Large intestine (tissue), 3 donors: ENCODE data around the gene GJC2. TPM values are rescaled to one million over a fixed set of nuclear protein-coding genes. Genes with fewer than 3 reads are reported as not detected.
A peak's percentile ranks its signal among the peaks of the same experiment; 100 is the strongest.
"Not testable (repeated sequence)": the region's sequence is repeated elsewhere in the genome, so short reads cannot be mapped to it uniquely, and the experiment has no call there.

ENCODE experiments used
- DNase-seq, 2 donors: peaks; one replicate each; pipeline versions ENCODE4 v3.0.0 to v3.0.0-alpha.2; 2013
- H3K27ac ChIP-seq: one replicate; pipeline ENCODE4 v1.5.1; 2013; ENCODE audit warnings: low read length
- H3K27me3 ChIP-seq: 2 replicates; pipeline ENCODE4 v1.6.1; 2013; ENCODE audit warnings: low read length; ENCODE audit not compliant: control insufficient read depth, insufficient read depth
- H3K36me3 ChIP-seq: 2 replicates; pipeline ENCODE4 v1.6.1; 2013; ENCODE audit warnings: low read length; ENCODE audit not compliant: control insufficient read depth, insufficient read depth
- H3K4me1 ChIP-seq: one replicate; pipeline ENCODE4 v1.6.1; 2013; ENCODE audit warnings: low read length; ENCODE audit not compliant: control insufficient read depth, insufficient read depth
- H3K4me3 ChIP-seq: one replicate; pipeline ENCODE4 v1.5.1; 2013; ENCODE audit warnings: low read length
- H3K9me3 ChIP-seq: one replicate; pipeline ENCODE4 v1.6.1; 2013; ENCODE audit warnings: mild to moderate bottlenecking, low read depth, low read length, moderate library complexity; ENCODE audit not compliant: control insufficient read depth
- WGBS: methylation state at CpG from one replicate; pipeline ENCODE4 v1.1.5; 2013; ENCODE audit warnings: low lambda C conversion rate; ENCODE audit not compliant: insufficient coverage; 5-methylcytosine and 5-hydroxymethylcytosine counted together
- polyA plus RNA-seq: library from polyadenylated mRNA; unstranded; fragments of 120-200 nt; gene quantifications from one replicate; pipeline ENCODE4 v1.2.1, GENCODE V29; 2013

Gene GJC2
- polyA plus RNA-seq, 1 donor: 7.2 TPM

- DNase-seq: peak; percentile 100
- Histone ChIP-seq H3K27ac (peak within 1 kb of the TSS; percentile 99), H3K9me3 (no peaks in the 10 kb centered on the region), H3K36me3 (peaks cover 2% of the 10 kb centered on the region), H3K4me1 (peaks cover 35% of the 10 kb centered on the region), H3K4me3 (peak within 1 kb of the TSS; percentile 84), H3K27me3 (peaks cover 7% of the 10 kb centered on the region)
- no CpG with 5 or more reads among the region's 93 CpGs for WGBS
Measured at GRCh38 chr1:228165372-228166169, 15.8 kb downstream of the GJC2 start, which contains the start of gene IBA57. IBA57 (plus strand) TSS chr1:228165804; CDS start chr1:228165817, 13 bp downstream.

GRCh38 chr1:228166170-228166936 is 16.6 kb downstream of the GJC2 start:
- WGBS: no CpG with 5 or more reads among the region's 26 CpGs
- Histone ChIP-seq H3K9me3 (no peaks in the 10 kb centered on the region), H3K4me1 (peaks cover 28% of the 10 kb centered on the region), H3K36me3 (peaks cover 2% of the 10 kb centered on the region), H3K27me3 (peaks cover 2% of the 10 kb centered on the region), H3K27ac (peak overlapping the region; percentile 99), H3K4me3 (peak overlapping the region; percentile 84)
- peak; percentile 82 to 89 for DNase-seq

- H3K27ac ChIP-seq: no peak overlapping the region
- H3K9me3 ChIP-seq: peaks cover under 1% of the 10 kb centered on the region
- no CpG with 5 or more reads among the region's 12 CpGs for WGBS
- no peak for DNase-seq
- peaks cover 4% of the 10 kb centered on the region for H3K4me1 ChIP-seq
- H3K36me3 ChIP-seq: peaks cover 2% of the 10 kb centered on the region
- no peaks in the 10 kb centered on the region for H3K27me3 ChIP-seq
- H3K4me3 ChIP-seq: no peak overlapping the region
Measured at GRCh38 chr1:228168563-228169270, 19.0 kb downstream of the GJC2 start.

DNA sequence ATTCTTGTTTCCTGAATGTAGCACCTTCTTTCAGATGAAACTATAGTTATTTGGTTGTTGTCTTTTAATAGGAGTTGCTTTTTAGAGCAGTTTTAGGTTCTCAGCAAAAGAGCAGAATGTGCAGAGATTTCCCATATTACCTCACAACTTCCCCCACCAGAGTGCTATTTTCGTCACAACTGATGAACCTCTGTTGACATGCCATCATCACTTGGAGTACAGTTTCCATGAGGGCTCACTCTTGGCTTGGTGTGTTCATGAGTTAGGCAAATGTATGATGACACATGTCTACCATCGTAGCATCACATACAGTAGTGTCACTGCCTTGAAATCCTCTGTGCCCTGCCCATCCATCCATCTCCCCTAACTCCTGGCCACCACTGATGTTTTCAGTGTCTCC is 19.6 kb downstream of the GJC2 start:
- no peak overlapping the region for H3K4me3 ChIP-seq
- no peak for DNase-seq
- peaks cover 2% of the 10 kb centered on the region for H3K36me3 ChIP-seq
- no peak overlapping the region for H3K27ac ChIP-seq
- peaks cover 4% of the 10 kb centered on the region for H3K4me1 ChIP-seq
- H3K27me3 ChIP-seq: no peaks in the 10 kb centered on the region
- H3K9me3 ChIP-seq: peaks cover 5% of the 10 kb centered on the region
- no CpG with 5 or more reads among the region's 2 CpGs for WGBS

DNA sequence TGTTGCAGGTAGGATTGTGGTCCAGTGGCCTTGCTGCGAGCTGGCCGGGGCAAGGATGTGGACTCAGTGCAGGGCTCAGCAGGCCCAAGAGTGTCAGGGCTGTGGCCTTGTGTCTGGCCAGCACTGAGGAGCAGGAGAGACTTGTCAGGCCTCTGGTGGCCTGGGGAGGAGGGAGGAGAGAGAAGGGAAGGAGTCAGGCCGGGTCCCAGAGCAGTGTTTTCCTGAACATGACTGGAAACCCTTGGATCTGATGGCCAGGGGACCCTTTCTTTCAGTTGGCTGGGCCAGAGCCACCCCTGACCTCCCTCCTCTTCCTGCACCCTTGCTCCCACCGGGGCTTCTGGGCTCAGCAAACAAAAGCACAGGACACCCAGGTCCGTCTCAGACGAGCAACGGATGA is 20.9 kb downstream of the GJC2 start:
- Histone ChIP-seq H3K36me3 (peaks cover 12% of the 10 kb centered on the region), H3K27ac (no peak overlapping the region), H3K4me3 (no peak overlapping the region), H3K9me3 (peaks cover 10% of the 10 kb centered on the region), H3K4me1 (peaks cover 4% of the 10 kb centered on the region), H3K27me3 (no peaks in the 10 kb centered on the region)
- no CpG with 5 or more reads among the region's 7 CpGs for WGBS
- DNase-seq: no peak

GRCh38 chr1:228171221-228171891 is 21.6 kb downstream of the GJC2 start:
- H3K27me3 ChIP-seq: no peaks in the 10 kb centered on the region
- WGBS: 100% methylated on average over 1 of the region's 10 CpGs
- H3K36me3 ChIP-seq: peaks cover 17% of the 10 kb centered on the region
- no peak overlapping the region for H3K27ac ChIP-seq
- peaks cover 10% of the 10 kb centered on the region for H3K9me3 ChIP-seq
- peaks cover 4% of the 10 kb centered on the region for H3K4me1 ChIP-seq
- no peak overlapping the region for H3K4me3 ChIP-seq
- no peak for DNase-seq

GRCh38 chr1:228172591-228173527 is 23.1 kb downstream of the GJC2 start:
- DNase-seq: no peak
- Histone ChIP-seq H3K4me3 (no peak overlapping the region), H3K9me3 (peaks cover 10% of the 10 kb centered on the region), H3K4me1 (no peaks in the 10 kb centered on the region), H3K36me3 (peaks cover 21% of the 10 kb centered on the region), H3K27ac (no peak overlapping the region), H3K27me3 (no peaks in the 10 kb centered on the region)
- WGBS: no CpG with 5 or more reads among the region's 21 CpGs

DNA sequence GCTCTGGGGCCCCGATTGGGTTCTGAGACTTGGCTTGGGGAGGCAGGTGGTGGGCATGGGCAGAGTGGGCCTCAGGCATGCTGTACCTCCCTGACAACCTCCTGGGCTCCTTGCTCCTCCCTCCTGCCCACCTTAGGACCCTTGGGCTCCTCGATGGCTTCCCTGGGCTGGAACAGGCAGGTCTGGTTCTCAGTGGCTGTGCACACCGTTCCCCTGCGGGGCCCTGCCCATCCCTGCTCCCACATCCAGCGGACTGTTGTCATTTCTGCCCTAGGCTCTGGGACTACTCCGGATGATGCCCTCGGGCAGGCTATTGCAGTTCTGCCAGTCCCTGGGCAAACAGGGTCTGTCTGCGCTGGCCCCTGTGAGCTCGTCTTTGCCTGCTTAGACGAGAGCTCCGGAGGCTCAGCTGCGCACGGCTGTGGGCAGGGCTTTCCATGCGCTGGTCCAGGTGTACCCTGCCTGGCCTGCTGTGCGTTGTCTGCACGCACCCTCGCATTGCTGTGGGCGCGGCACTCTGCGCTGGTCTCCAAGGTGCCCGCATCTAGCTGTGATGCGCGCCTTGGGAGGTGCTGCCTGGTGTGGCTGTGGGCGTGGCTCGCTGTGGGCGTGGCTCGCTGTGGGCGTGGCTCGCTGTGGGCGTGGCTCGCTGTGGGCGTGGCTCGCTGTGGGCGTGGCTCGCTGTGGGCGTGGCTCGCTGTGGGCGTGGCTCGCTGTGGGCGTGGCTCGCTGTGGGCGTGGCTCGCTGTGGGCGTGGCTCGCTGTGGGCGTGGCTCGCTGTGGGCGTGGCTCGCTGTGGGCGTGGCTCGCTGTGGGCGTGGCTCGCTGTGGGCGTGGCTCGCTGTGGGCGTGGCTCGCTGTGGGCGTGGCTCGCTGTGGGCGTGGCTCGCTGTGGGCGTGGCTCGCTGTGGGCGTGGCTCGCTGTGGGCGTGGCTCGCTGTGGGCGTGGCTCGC is 24.1 kb downstream of the GJC2 start:
- H3K27ac ChIP-seq, H3K9me3 ChIP-seq, H3K4me3 ChIP-seq, H3K27me3 ChIP-seq, H3K4me1 ChIP-seq: not testable (repeated sequence)
- peak in 1 of 2 donors; percentile 59 for DNase-seq
- WGBS: no CpG with 5 or more reads among the region's 69 CpGs
- H3K36me3 ChIP-seq: peaks cover 19% of the 10 kb centered on the region
